ENCODE results near the gene PEX26.
"Not testable (repeated sequence)": the region's sequence is repeated elsewhere in the genome, so short reads cannot be mapped to it uniquely, and the experiment has no call there.

The PEX26 gene

GRCh38 chr22:18133452-18133851, 55.7 kb downstream of the PEX26 start:
- DNase-seq = no peak
- in situ Hi-C loops (cut with MboI; ENCODE audit: low pct_unique_long_range_greater_than_20kb, low sequenced_read_pairs) = no loop called here

DNA sequence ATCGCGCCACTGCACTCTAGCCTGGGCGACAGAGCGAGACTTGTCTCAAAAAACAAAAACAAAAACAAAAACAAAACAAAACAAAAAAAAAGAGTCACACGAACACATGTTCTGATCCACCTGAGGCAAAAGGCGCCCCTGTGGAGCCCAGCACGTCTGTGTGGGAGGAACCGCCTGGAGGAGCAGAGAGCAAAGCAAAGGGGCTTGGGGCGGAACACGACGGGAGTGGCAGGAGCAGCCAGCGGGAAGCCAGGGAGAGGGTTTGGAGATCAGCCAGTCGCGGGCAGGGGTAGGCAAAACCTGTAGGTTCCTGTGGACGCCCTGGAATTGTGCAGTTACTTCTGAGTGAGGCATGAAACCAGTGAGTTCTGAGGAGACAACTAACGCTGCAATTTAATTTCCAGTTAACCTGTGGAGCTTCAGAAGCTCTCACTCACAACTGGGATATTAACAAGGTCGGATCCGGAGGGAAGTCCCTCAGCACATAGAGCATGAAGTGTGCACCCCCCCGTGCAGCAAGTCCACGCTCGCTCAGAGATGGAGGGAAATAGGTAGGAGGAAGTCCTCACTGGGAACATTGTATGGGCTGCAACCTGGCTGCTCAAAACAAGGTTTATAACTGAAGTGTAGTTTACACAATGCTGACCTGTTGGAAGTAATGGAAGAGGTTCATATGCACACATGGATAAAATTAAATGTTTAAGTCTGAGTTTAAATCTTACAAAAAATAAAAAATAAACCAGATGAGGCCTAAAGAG, 59.0 kb downstream of the PEX26 start:
- in situ Hi-C loops (cut with MboI; ENCODE audit: low pct_unique_long_range_greater_than_20kb, low sequenced_read_pairs) = no loop called here
- no peak for DNase-seq

GRCh38 chr22:18141004-18141403, 63.2 kb downstream of the PEX26 start:
- DNase-seq; in situ Hi-C loops (cut with MboI; ENCODE audit: low pct_unique_long_range_greater_than_20kb, low sequenced_read_pairs): not testable (repeated sequence)

- in situ Hi-C loops (cut with MboI; ENCODE audit: low pct_unique_long_range_greater_than_20kb, low sequenced_read_pairs) = no loop called here
- no peak for DNase-seq
Observed at GRCh38 chr22:18144105-18144504, 66.3 kb downstream of the PEX26 start.

- in situ Hi-C loops (cut with MboI; ENCODE audit: low pct_unique_long_range_greater_than_20kb, low sequenced_read_pairs) = no loop called here
Observed at GRCh38 chr22:18145676-18146388, 68.0 kb downstream of the PEX26 start.

DNA sequence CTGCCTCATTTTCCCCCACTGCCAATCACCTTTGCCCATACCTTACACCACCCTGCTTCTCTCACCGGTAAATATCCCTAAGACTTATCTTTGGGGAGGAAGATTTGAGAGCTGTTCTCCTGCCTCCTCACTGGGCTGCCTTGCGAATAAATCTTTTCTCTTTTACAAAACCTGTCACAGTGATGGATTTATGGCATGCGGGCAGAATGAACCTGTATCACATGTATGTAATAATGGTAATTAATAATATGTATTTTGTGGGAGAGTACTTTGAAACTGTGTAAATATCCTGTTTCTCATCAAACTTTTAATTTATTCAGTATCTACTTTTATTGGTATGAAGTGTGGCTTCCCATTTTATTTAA, 68.6 kb downstream of the PEX26 start:
- no peak for DNase-seq
- in situ Hi-C loops (cut with MboI; ENCODE audit: low pct_unique_long_range_greater_than_20kb, low sequenced_read_pairs) = no loop called here

More at GRCh38 chr22:18145676-18146388, 68.0 kb downstream of the PEX26 start:
- DNase-seq = peak; percentile 23

GRCh38 chr22:18147791-18148190, 70.0 kb downstream of the PEX26 start:
- DNase-seq = no peak
- in situ Hi-C loops (cut with MboI; ENCODE audit: low pct_unique_long_range_greater_than_20kb, low sequenced_read_pairs) = no loop called here

DNA sequence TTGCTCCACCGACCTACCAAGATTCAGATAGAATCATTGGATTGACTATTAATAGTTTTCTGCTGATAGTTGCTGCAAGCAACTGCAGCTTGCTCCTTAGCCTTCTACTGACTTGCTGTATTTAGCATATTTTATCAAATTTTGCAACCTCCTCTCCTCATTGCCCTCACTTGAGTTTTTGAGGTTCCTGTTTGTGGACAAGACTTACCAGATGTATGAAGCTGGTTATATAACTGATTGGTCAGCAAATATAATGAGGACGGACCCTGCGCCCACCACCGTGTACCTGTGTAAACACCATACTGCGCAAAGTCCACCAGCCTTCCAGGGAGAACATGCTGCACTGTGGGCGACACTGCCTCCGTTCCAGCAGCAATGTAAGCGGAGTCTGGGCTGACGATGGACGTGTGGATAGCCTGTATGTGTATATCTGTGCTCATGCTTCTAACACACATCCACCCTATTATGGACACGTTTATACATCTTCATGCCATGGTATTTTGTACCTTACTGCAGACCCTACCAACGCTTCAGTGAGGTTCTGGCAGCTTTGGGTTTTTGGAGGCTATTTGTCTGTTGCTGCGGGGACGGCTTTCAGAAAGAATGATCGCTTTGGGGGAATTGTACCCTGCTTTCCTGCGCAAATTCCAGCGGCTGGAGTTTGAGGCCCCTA, 70.6 kb downstream of the PEX26 start:
- DNase-seq = no peak
- in situ Hi-C loops (cut with MboI; ENCODE audit: low pct_unique_long_range_greater_than_20kb, low sequenced_read_pairs) = no loop called here

DNA sequence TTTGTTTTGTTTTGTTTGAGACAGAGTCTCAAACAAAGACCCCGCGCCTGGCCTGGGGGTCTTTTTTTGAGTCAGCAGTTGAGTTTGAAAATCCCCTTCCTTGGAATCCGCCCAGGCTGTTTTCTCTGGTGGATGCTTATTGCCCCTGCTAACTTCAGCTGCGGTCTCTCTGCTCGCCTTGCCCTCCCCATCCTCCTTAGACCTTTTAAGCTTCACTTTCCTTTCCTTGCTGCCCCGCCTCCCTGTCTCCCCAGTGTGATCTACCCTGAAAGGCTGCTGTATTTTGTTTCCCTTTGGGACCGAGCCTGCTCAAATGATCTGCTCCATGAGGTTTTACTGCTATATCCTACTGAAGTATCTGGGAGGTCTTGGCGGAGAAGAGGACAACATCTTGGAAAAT, 74.7 kb downstream of the PEX26 start:
- no peak for DNase-seq
- in situ Hi-C loops (cut with MboI; ENCODE audit: low pct_unique_long_range_greater_than_20kb, low sequenced_read_pairs) = no loop called here

- in situ Hi-C loops (cut with MboI; ENCODE audit: low pct_unique_long_range_greater_than_20kb, low sequenced_read_pairs) = no loop called here
- no peak for DNase-seq
Observed at GRCh38 chr22:18154821-18155390, 77.1 kb downstream of the PEX26 start.

Data from KBM-7 (cell line).